OCI-LY1 (cell line): ENCODE measurements around the gene APBA1.

Source experiments
- H2AFZ ChIP-seq: fragments of 200-600 bp; sonication (generic), shearing (Covaris generic); 2 replicates; pipeline ENCODE4 v1.6.0; 2014; ENCODE audit warnings: antibody characterized with exemption, mild to moderate bottlenecking, low read length
- H3F3A ChIP-seq: fragments of 200-600 bp; sonication (generic), shearing (Covaris generic); 2 replicates; pipeline ENCODE4 v1.6.0; 2014; ENCODE audit warnings: mild to moderate bottlenecking, antibody characterized with exemption, low read length, moderate library complexity; ENCODE audit not compliant: insufficient read depth
- H3K27ac ChIP-seq: fragments of 200-600 bp; sonication (generic); 2 replicates; pipeline ENCODE4 v1.5.1; 2014; ENCODE audit warnings: low read length, mixed run types, mild to moderate bottlenecking, low read depth; ENCODE audit not compliant: poor library complexity, severe bottlenecking
- H3K27me3 ChIP-seq: fragments of 200-600 bp; sonication (generic); 2 replicates; pipeline ENCODE4 v1.6.0; 2014; ENCODE audit warnings: antibody characterized with exemption, mild to moderate bottlenecking, low read length, moderate library complexity; ENCODE audit not compliant: insufficient read depth
- H3K36me3 ChIP-seq: fragments of 200-600 bp; sonication (generic); 2 replicates; pipeline ENCODE4 v1.6.1; 2014; ENCODE audit warnings: mild to moderate bottlenecking, antibody characterized with exemption, low read length, moderate library complexity, mixed read lengths; ENCODE audit not compliant: insufficient read depth
- H3K4me1 ChIP-seq: fragments of 200-600 bp; sonication (generic); 2 replicates; pipeline ENCODE4 v1.5.1; 2014; ENCODE audit warnings: mild to moderate bottlenecking, low read length, moderate library complexity; ENCODE audit not compliant: insufficient read depth, severe bottlenecking
- H3K4me2 ChIP-seq: fragments of 200-600 bp; sonication (generic), shearing (Covaris generic); 2 replicates; pipeline ENCODE4 v1.6.1; 2014; ENCODE audit warnings: low read length
- H3K4me3 ChIP-seq: fragments of 200-600 bp; sonication (generic); 2 replicates; pipeline ENCODE4 v1.5.1; 2014; ENCODE audit warnings: low read length, low read depth, mild to moderate bottlenecking, mixed read lengths; ENCODE audit not compliant: poor library complexity, severe bottlenecking
- H3K79me2 ChIP-seq: fragments of 200-600 bp; shearing (Covaris generic); 2 replicates; pipeline ENCODE4 v1.6.1; 2016; ENCODE audit warnings: mixed run types, low read length, mixed read lengths; ENCODE audit not compliant: insufficient read depth
- H3K9ac ChIP-seq: fragments of 200-600 bp; sonication (generic), shearing (Covaris generic); 2 replicates; pipeline ENCODE4 v1.6.1; 2014; ENCODE audit warnings: mild to moderate bottlenecking, low read length, mixed read lengths
- H3K9me2 ChIP-seq: fragments of 200-600 bp; sonication (generic), shearing (Covaris generic); 2 replicates; pipeline ENCODE4 v1.6.1; 2014; ENCODE audit warnings: low read depth, mild to moderate bottlenecking, low read length, mixed read lengths
- H3K9me3 ChIP-seq: fragments of 200-600 bp; shearing (Covaris generic); 2 replicates; pipeline ENCODE4 v1.6.1; 2014; ENCODE audit warnings: low read length, mixed read lengths
- H4K20me1 ChIP-seq: fragments of 200-600 bp; sonication (generic), shearing (Covaris generic); 2 replicates; pipeline ENCODE4 v1.6.0; 2016; ENCODE audit warnings: mild to moderate bottlenecking, low read length; ENCODE audit not compliant: insufficient read depth
- EZH2 ChIP-seq: fragments of 200-600 bp; sonication (generic), shearing (Covaris generic); IDR thresholded peaks from 2 replicates; pipeline ENCODE4 v1.8.0; 2017; ENCODE audit warnings: borderline replicate concordance, mixed run types, mild to moderate bottlenecking, antibody characterized with exemption, low read length, moderate library complexity, mixed read lengths
- TF ChIP-seq, protein P1 (sequence below): fragments of 200-600 bp; sonication (generic), shearing (Covaris generic); IDR thresholded peaks from 2 replicates; pipeline ENCODE4 v1.5.1; 2017; ENCODE audit warnings: mild to moderate bottlenecking, antibody characterized with exemption, low read length, moderate library complexity, mixed read lengths

APBA1 gene

GRCh38 chr9:69472101-69472620, 200.0 kb downstream of the APBA1 start:
- Histone ChIP-seq H3K27me3 (no peaks in the 10 kb centered on the region), H3K79me2 (no peaks in the 10 kb centered on the region), H4K20me1 (no peaks in the 10 kb centered on the region), H3K4me3 (no peak overlapping the region), H3K9me2 (no peaks in the 10 kb centered on the region), H3K4me1 (no peaks in the 10 kb centered on the region), H3F3A (no peaks in the 10 kb centered on the region), H3K36me3 (no peaks in the 10 kb centered on the region), H3K4me2 (no peak overlapping the region), H3K9ac (no peak overlapping the region), H3K27ac (no peak overlapping the region), H3K9me3 (no peaks in the 10 kb centered on the region), H2AFZ (no peak overlapping the region)
- TF ChIP-seq, protein P1, sequence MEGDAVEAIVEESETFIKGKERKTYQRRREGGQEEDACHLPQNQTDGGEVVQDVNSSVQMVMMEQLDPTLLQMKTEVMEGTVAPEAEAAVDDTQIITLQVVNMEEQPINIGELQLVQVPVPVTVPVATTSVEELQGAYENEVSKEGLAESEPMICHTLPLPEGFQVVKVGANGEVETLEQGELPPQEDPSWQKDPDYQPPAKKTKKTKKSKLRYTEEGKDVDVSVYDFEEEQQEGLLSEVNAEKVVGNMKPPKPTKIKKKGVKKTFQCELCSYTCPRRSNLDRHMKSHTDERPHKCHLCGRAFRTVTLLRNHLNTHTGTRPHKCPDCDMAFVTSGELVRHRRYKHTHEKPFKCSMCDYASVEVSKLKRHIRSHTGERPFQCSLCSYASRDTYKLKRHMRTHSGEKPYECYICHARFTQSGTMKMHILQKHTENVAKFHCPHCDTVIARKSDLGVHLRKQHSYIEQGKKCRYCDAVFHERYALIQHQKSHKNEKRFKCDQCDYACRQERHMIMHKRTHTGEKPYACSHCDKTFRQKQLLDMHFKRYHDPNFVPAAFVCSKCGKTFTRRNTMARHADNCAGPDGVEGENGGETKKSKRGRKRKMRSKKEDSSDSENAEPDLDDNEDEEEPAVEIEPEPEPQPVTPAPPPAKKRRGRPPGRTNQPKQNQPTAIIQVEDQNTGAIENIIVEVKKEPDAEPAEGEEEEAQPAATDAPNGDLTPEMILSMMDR = no peak

GRCh38 chr9:69471433-69471832, 200.7 kb downstream of the APBA1 start:
- H3K27ac ChIP-seq = no peak overlapping the region
- H3F3A ChIP-seq = no peaks in the 10 kb centered on the region
- H3K4me2 ChIP-seq = no peak overlapping the region
- no peaks in the 10 kb centered on the region for H3K36me3 ChIP-seq
- H3K4me1 ChIP-seq = no peaks in the 10 kb centered on the region
- no peaks in the 10 kb centered on the region for H4K20me1 ChIP-seq
- no peaks in the 10 kb centered on the region for H3K9me3 ChIP-seq
- no peak overlapping the region for H2AFZ ChIP-seq
- H3K79me2 ChIP-seq = no peaks in the 10 kb centered on the region
- no peak overlapping the region for H3K9ac ChIP-seq
- no peaks in the 10 kb centered on the region for H3K27me3 ChIP-seq
- TF ChIP-seq, protein P1 = no peak
- TF ChIP-seq EZH2 = no peak
- H3K9me2 ChIP-seq = no peaks in the 10 kb centered on the region
- H3K4me3 ChIP-seq = no peak overlapping the region

GRCh38 chr9:69470186-69470977, 201.8 kb downstream of the APBA1 start:
- no peak overlapping the region for H3K4me2 ChIP-seq
- no peaks in the 10 kb centered on the region for H3K27me3 ChIP-seq
- H3K9ac ChIP-seq = no peak overlapping the region
- no peaks in the 10 kb centered on the region for H3K79me2 ChIP-seq
- no peak for TF ChIP-seq EZH2
- TF ChIP-seq, protein P1 = no peak
- no peak overlapping the region for H2AFZ ChIP-seq
- no peak overlapping the region for H3K4me3 ChIP-seq
- H3K4me1 ChIP-seq = no peaks in the 10 kb centered on the region
- H3K27ac ChIP-seq = no peak overlapping the region
- H3K9me3 ChIP-seq = no peaks in the 10 kb centered on the region
- no peaks in the 10 kb centered on the region for H3K9me2 ChIP-seq
- H4K20me1 ChIP-seq = no peaks in the 10 kb centered on the region
- H3F3A ChIP-seq = no peaks in the 10 kb centered on the region
- H3K36me3 ChIP-seq = no peaks in the 10 kb centered on the region
